GM12875 (cell line): ENCODE measurements around the gene LFNG.

Source experiments
- H3K4me3 ChIP-seq: one replicate; pipeline ENCODE4 v1.5.1; 2011; ENCODE audit warnings: low read depth, low read length, control low read depth
- CTCF ChIP-seq: IDR thresholded peaks from 2 replicates; pipeline ENCODE4 v1.5.1; 2011; ENCODE audit warnings: low read depth, mild to moderate bottlenecking, control low read depth, inconsistent platforms, low read length, moderate library complexity, borderline replicate concordance; ENCODE audit not compliant: insufficient read depth

Gene LFNG

GRCh38 chr7:2572101-2572842 lies 52.7 kb downstream of the LFNG start:
- H3K4me3 ChIP-seq: no peak overlapping the region

GRCh38 chr7:2573761-2574160 lies 54.2 kb downstream of the LFNG start:
- TF ChIP-seq CTCF: no peak
- H3K4me3 ChIP-seq: no peak overlapping the region

More at GRCh38 chr7:2572101-2572842, 52.7 kb downstream of the LFNG start:
- no peak for TF ChIP-seq CTCF

GRCh38 chr7:2575046-2575732 lies 55.6 kb downstream of the LFNG start:
- no peak overlapping the region for H3K4me3 ChIP-seq
- TF ChIP-seq CTCF: no peak

- H3K4me3 ChIP-seq: no peak overlapping the region
- TF ChIP-seq CTCF: no peak
Measured at GRCh38 chr7:2575733-2576340, 56.3 kb downstream of the LFNG start.

- no peak overlapping the region for H3K4me3 ChIP-seq
- TF ChIP-seq CTCF: no peak
Measured at GRCh38 chr7:2576742-2577491, 57.3 kb downstream of the LFNG start.
